Measurements from ENCODE around the gene SARDH.

SARDH gene

GRCh38 chr9:133737774-133738639 is at the start of gene SARDH:
SARDH (minus strand) TSS chr9:133738352; CDS start chr9:133734173, 4,179 bp downstream.
- peak; percentile 52 for DNase-seq (ENCODE audit: low read depth)

GRCh38 chr9:133787754-133788025 is 49.5 kb upstream of the SARDH start:
- DNase-seq (ENCODE audit: low read depth): peak; percentile 30

DNA sequence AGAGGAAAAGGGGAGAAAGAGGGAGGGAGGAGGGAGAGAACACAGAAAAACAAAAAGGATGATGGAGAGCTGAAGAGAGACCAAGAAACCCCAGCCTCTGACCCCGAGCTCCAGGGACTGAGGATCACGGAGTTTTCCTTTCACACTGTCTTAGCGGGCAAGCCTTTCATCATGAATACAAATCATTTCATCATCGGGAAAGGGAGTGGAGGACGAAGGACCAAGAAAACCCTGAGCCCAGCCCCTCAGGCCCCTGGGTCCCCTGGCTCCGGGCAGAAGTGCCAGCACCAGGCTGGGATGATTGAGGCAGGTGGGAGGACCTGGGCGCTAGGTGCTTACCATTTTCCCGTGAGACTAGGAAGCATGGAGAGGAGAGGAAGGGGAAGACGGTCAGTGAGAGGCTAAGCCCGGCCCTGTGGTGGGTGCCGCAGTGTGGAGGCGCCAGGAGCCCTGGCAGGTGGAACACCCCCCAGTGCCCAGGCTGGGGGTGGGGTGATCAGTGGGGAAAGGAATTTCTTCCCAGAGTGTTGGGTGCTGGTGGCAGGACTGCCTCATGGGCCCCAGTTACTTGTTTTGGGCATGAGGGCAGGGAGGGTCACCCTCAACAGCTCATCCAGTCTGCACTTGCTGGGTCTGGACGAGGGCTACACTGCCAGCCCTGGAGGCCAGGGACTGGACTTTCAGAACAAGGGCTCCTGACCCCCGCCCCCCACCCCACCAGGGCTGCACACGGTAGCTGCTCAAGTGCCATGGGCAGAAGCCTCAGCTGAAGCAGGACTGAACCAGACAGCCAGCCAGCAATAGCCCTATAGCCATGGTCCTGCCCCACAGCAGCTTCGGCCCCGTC is 49.0 kb upstream of the SARDH start:
- DNase-seq (ENCODE audit: low read depth): no peak

DNA sequence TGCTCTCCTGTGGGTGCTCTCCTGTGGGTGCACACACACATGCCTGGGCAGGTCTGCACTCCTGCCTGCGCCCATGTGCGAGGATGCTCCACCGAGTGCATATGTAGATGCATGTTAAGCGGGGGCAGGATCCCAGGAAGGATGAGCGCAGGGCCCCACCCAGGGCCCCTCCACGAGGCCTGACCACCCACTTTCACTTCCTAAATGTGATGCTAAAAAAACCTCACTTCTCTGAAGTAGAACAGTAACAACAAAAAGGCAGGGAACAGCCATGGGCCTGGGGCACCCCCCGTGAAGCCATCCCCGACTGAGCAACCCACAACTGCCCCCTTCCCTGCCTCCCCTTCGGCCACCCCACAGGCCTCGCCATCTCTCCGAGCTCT is 48.2 kb upstream of the SARDH start:
- DNase-seq (ENCODE audit: low read depth): no peak

- DNase-seq (ENCODE audit: low read depth): no peak
Measured at GRCh38 chr9:133785753-133786370, 47.7 kb upstream of the SARDH start.

GRCh38 chr9:133784731-133785561 is 46.8 kb upstream of the SARDH start:
- no peak for DNase-seq (ENCODE audit: low read depth)

DNA sequence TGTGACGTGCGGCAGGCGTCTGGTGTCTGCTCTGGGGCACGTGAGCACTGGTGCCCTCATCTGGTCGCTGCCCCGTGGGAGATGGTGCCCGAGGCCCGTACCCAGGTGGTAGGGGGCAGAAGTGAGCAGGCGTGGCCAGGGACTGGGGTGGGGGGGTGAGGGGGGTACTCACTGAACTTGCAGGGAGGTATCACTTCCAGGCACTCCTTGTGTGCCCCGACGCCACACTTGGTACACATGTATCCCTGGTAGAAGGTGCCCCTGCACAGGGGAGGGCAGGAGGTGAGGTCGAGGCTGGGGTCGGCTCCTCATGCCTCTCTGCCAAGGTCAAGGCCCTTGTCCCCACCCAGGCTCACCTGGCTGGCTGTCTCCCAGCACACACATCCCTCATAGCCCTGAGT is 45.2 kb upstream of the SARDH start:
- no peak for DNase-seq (ENCODE audit: low read depth)

- DNase-seq (ENCODE audit: low read depth): peak; percentile 71
Measured at GRCh38 chr9:133782157-133783130, 44.3 kb upstream of the SARDH start.

DNA sequence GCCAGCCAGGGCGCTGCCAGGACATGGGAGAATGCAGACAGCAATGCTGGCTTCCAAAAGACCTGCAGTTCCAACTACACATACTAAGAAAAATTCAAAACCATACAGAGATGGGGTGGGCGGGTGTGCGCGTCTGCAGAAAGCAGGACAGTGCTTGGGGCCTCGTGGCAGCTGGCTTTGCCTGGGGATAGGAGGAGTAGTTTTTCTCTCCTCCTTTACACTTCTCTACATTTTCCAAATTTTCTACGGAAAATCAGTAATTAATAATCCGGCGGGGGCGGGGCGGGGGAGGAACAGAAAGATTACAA is 43.6 kb upstream of the SARDH start:
- DNase-seq (ENCODE audit: low read depth): no peak

DNA sequence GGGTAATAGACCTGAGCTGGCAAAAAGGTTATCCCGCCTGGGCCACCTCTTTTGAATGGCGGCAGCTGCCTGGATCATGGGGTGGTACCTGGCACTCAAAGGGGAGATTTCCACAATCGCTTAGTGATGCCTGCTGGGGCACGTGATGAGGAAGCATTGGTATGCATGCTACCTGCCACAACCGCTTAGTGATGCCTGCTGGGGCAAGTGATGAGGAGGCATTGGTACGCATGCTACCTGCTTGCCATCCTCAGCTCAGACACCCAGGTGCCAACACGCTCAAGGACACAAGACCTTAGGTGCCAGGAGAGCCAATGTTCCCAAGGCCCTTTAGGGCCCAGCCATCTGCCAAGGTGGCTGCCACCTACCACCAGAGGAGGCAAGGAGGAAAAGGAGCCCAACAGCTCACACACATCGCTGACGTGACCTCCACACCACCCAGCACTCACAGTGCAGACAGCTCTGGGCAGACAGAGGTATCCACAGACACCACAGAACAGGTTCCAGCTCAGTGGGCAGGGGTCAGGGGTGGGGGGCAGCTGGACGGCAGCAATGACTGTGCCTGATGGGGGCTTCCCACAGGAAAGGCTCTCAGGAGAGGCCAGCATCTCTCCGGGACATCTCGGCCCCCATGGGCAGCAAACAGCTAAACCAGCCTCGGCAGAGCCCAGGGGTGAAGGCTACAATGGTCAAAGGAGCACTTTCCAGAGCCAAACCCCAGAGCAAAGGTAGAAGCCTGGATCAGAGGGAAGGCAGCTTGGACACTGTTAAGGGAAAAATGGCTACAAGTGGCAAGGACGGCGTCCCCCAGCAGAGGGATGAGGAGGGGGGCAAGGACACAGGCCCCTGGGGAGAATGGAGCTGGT is 43.0 kb upstream of the SARDH start:
- no peak for DNase-seq (ENCODE audit: low read depth)

DNA sequence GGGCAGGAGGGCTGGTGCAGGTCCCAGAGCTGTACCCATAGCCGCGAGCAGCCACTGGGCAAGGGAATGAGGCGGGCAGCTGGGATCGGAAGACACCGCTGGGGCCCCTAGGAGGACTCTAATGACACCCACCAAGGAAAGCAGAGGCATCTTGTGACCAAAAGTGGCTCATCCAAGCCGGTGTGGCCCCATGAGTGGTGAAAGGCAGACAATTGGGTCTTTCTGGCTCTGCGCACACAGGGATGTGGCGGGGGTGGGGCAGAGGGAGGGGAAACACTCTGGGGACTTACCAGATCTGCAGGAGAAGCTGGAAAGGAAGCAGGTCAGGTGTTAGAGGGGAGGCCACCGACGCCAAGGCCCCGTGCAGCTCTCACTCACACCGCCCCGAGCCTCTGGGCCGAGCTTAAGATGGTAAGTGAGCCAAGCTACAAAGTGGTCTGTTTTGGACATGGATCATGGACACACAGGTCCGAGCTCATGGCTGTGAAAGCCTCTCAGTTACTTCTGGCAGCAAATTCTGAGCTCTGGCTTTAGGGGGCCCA is 42.3 kb upstream of the SARDH start:
- no peak for DNase-seq (ENCODE audit: low read depth)

GRCh38 chr9:133779516-133780403 is 41.6 kb upstream of the SARDH start:
- DNase-seq (ENCODE audit: low read depth): no peak

GRCh38 chr9:133779081-133779480 is 40.9 kb upstream of the SARDH start:
- DNase-seq (ENCODE audit: low read depth): no peak

GRCh38 chr9:133778336-133779013 is 40.3 kb upstream of the SARDH start:
- no peak for DNase-seq (ENCODE audit: low read depth)

- no peak for DNase-seq (ENCODE audit: low read depth)
Measured at GRCh38 chr9:133777871-133778270, 39.7 kb upstream of the SARDH start.

- no peak for DNase-seq (ENCODE audit: low read depth)
Measured at GRCh38 chr9:133777068-133777791, 39.1 kb upstream of the SARDH start.

Measured in EH (cell line).